DOHH2 (cell line): ENCODE results near the gene DENND1A.

Source experiments
- H3F3A ChIP-seq: fragments of 200-600 bp; sonication (generic), shearing (Covaris generic); 2 replicates; pipeline ENCODE4 v1.6.0; 2016; ENCODE audit warnings: antibody characterized with exemption, mild to moderate bottlenecking; ENCODE audit not compliant: control insufficient read depth, insufficient read depth
- H3K27ac ChIP-seq: fragments of 200-600 bp; sonication (generic); 2 replicates; pipeline ENCODE4 v1.5.1; 2014; ENCODE audit warnings: low read depth, mild to moderate bottlenecking, low read length, moderate library complexity
- H3K27me3 ChIP-seq: fragments of 200-600 bp; sonication (generic); 2 replicates; pipeline ENCODE4 v1.6.1; 2014; ENCODE audit warnings: mild to moderate bottlenecking, low read length, mixed read lengths; ENCODE audit not compliant: control insufficient read depth
- H3K36me3 ChIP-seq: fragments of 200-600 bp; sonication (generic); 2 replicates; pipeline ENCODE4 v1.6.1; 2014; ENCODE audit warnings: mild to moderate bottlenecking, low read length, moderate library complexity, mixed read lengths; ENCODE audit not compliant: control insufficient read depth
- H3K4me1 ChIP-seq: fragments of 200-600 bp; sonication (generic); 2 replicates; pipeline ENCODE4 v1.6.1; 2014; ENCODE audit warnings: mild to moderate bottlenecking, low read length, mixed read lengths; ENCODE audit not compliant: control insufficient read depth
- H3K4me2 ChIP-seq: fragments of 200-600 bp; sonication (generic); 2 replicates; pipeline ENCODE4 v1.6.0; 2014; ENCODE audit warnings: mild to moderate bottlenecking, low read length, moderate library complexity
- H3K4me3 ChIP-seq: fragments of 200-600 bp; sonication (generic); 2 replicates; pipeline ENCODE4 v1.5.1; 2014; ENCODE audit warnings: mild to moderate bottlenecking, low read length, mixed read lengths
- H3K79me2 ChIP-seq: fragments of 200-600 bp; sonication (generic); 2 replicates; pipeline ENCODE4 v1.6.1; 2014; ENCODE audit warnings: mild to moderate bottlenecking, low read length, mixed read lengths; ENCODE audit not compliant: control insufficient read depth
- H3K9me2 ChIP-seq: fragments of 200-600 bp; sonication (generic); replicated peaks from 2 replicates; pipeline ENCODE4 v1.6.1; 2014; ENCODE audit warnings: mild to moderate bottlenecking, low read length, mixed read lengths; ENCODE audit not compliant: control insufficient read depth
- H3K9me3 ChIP-seq: fragments of 200-600 bp; sonication (generic); 2 replicates; pipeline ENCODE4 v1.6.1; 2014; ENCODE audit warnings: antibody characterized with exemption, low read length, mixed read lengths; ENCODE audit not compliant: control insufficient read depth, insufficient read depth
- H4K20me1 ChIP-seq: fragments of 200-600 bp; sonication (generic); 2 replicates; pipeline ENCODE4 v1.6.0; 2014; ENCODE audit warnings: low read depth, mild to moderate bottlenecking, antibody characterized with exemption, low read length, moderate library complexity; ENCODE audit not compliant: control insufficient read depth, insufficient read depth
- EZH2phosphoT487 ChIP-seq: fragments of 200-600 bp; sonication (generic); IDR thresholded peaks from 2 replicates; pipeline ENCODE4 v1.6.1; 2017; ENCODE audit warnings: borderline replicate concordance, mild to moderate bottlenecking, antibody characterized with exemption, low read length, moderate library complexity, mixed read lengths
- TF ChIP-seq, protein P1 (sequence below): fragments of 200-600 bp; sonication (generic); IDR thresholded peaks from one replicate; pipeline ENCODE4 v1.5.1; 2014; ENCODE audit warnings: antibody characterized with exemption, mild to moderate bottlenecking, low read depth, low read length; ENCODE audit not compliant: poor library complexity, severe bottlenecking

DENND1A gene

DNA sequence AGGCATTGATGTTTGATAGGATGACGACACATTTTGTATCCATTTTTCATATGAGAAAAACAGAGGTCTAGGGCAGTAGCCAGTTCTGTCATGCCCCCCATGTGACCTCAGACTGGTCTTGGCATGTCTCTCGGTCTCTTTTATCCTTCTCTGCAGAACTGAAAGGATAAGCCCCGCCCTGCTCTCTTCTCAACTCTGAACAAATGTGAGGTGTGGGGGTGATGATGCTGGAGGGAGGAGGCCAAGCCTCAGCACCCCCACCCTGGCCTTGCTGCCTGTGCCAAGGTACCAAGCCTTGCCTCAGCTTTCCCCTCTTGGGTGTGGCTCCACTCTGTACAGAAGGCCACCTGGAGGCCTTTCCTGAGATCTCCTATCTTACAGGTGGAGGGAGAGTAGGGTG, 593.5 kb downstream of the DENND1A start:
- Histone ChIP-seq H4K20me1 (no peaks in the 10 kb centered on the region), H3K36me3 (peaks cover 3% of the 10 kb centered on the region; the same call in 1 of the 2 replicates), H3K9me2 (no peaks in the 10 kb centered on the region), H3K27me3 (no peaks in the 10 kb centered on the region), H3K27ac (peak overlapping the region; percentile 99), H3K4me1 (peaks cover 78% of the 10 kb centered on the region), H3K79me2 (peaks cover 6% of the 10 kb centered on the region), H3K9me3 (no peaks in the 10 kb centered on the region), H3F3A (peaks cover 36% of the 10 kb centered on the region), H3K4me3 (peak overlapping the region; percentile 40), H3K4me2 (peak overlapping the region; percentile 67)
- TF ChIP-seq, protein P1, sequence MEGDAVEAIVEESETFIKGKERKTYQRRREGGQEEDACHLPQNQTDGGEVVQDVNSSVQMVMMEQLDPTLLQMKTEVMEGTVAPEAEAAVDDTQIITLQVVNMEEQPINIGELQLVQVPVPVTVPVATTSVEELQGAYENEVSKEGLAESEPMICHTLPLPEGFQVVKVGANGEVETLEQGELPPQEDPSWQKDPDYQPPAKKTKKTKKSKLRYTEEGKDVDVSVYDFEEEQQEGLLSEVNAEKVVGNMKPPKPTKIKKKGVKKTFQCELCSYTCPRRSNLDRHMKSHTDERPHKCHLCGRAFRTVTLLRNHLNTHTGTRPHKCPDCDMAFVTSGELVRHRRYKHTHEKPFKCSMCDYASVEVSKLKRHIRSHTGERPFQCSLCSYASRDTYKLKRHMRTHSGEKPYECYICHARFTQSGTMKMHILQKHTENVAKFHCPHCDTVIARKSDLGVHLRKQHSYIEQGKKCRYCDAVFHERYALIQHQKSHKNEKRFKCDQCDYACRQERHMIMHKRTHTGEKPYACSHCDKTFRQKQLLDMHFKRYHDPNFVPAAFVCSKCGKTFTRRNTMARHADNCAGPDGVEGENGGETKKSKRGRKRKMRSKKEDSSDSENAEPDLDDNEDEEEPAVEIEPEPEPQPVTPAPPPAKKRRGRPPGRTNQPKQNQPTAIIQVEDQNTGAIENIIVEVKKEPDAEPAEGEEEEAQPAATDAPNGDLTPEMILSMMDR: no peak
- TF ChIP-seq EZH2phosphoT487: no peak

DNA sequence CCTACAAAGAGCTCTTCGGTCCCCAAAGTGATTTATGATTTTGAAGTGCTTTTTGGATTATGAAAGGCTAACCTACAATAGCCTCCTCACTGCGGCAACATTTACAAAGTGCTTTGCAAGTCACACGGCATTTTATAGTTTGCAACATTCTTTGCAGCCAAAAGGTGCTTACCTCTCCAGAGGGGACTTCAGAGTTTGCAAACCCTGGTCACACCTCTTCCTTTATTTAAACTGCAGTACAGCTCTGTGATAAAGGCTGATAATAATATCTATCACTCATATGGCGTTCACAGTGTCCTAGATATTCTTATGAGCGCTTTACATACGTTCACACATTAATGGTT, 594.0 kb downstream of the DENND1A start:
- Histone ChIP-seq H3K9me2 (no peaks in the 10 kb centered on the region), H3K4me3 (peak overlapping the region; percentile 40), H3K4me1 (peaks cover 73% of the 10 kb centered on the region), H3K27me3 (no peaks in the 10 kb centered on the region), H3K79me2 (peaks cover under 1% of the 10 kb centered on the region), H3K27ac (peak overlapping the region; percentile 99), H3K4me2 (peak overlapping the region; percentile 67), H3K9me3 (no peaks in the 10 kb centered on the region), H4K20me1 (no peaks in the 10 kb centered on the region), H3F3A (peaks cover 36% of the 10 kb centered on the region), H3K36me3 (peaks cover 3% of the 10 kb centered on the region; the same call in 1 of the 2 replicates)
- TF ChIP-seq, protein P1: no peak
- no peak for TF ChIP-seq EZH2phosphoT487

DNA sequence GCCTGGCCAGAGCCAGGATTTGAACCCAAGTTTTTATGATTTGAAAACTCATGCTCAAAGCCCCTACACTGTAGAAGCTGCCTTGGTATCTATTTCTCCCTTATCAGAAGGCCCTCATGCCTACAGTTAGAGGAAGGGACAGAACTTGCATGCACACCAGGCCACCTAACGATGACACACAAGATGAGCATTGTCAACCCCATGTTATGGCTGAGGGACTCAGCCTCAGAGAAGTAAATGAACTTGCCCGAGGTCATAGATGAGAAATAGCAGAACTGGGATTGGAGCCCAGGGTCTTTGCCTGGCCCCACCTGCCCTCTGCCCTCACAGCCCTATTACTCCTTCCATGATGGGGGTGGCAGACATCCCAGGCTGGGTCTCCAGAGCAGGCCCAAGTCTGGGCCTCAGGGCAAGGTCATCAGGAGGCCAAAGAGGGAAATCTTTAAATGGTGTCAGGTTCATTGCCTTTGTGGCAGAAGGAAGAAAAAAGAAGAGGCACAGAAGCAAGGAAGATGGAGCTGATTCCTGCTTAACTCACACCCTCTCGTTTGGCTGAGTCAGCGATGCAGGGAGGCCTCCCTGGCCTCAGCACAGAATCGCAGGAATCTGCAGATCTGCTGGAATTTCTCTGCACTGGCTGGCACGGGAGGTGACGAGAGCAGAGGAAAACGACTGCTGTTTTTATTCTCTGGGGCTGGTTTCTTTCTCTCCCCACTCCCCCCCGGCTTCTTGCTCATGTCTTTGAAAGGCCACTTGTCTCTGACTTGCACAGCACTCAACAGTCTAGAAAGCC, 594.5 kb downstream of the DENND1A start:
- Histone ChIP-seq H3F3A (peaks cover 34% of the 10 kb centered on the region), H3K9me2 (no peaks in the 10 kb centered on the region), H3K79me2 (no peaks in the 10 kb centered on the region), H3K27ac (peak overlapping the region; percentile 99), H3K36me3 (peaks cover 3% of the 10 kb centered on the region; the same call in 1 of the 2 replicates), H3K27me3 (no peaks in the 10 kb centered on the region), H4K20me1 (no peaks in the 10 kb centered on the region), H3K4me3 (peak overlapping the region; percentile 40), H3K4me1 (peaks cover 67% of the 10 kb centered on the region), H3K4me2 (peak overlapping the region; percentile 67), H3K9me3 (no peaks in the 10 kb centered on the region)
- TF ChIP-seq EZH2phosphoT487: no peak
- TF ChIP-seq, protein P1: no peak
